Keratinocyte (primary cell): Measurements from ENCODE around the gene LFNG.

ENCODE experiments used
- CTCF ChIP-seq, 3 experiments: IDR thresholded peaks in 1 of 3; conservative IDR thresholded peaks in 1 of 3; optimal IDR thresholded peaks in 1 of 3; 2 replicates in 2 of 3; 3 replicates in 1 of 3; pipeline versions ENCODE3 to v1.5.1; 2011; ENCODE audit warnings: low read length in 3 of 3, mild to moderate bottlenecking in 3 of 3, moderate library complexity in 2 of 3, control low read depth in 1 of 3, inconsistent platforms in 1 of 3; ENCODE audit not compliant: insufficient read depth in 2 of 3; ENCODE audit errors: extremely low read depth in 1 of 3
- EZH2 ChIP-seq: IDR thresholded peaks from one replicate; pipeline ENCODE4 v1.6.1; 2012; ENCODE audit warnings: inconsistent platforms, mild to moderate bottlenecking, low read length, moderate library complexity

GRCh38 chr7:2499181-2499580 is 20.4 kb upstream of the LFNG start:
- TF ChIP-seq CTCF (optimal IDR thresholded peaks at IDR 0.05 in 1 of 3, IDR thresholded peaks at IDR 0.05 in 1 of 3, conservative IDR thresholded peaks at IDR 0.05 in 1 of 3; ENCODE audit: extremely low read depth in 1 of 3, insufficient read depth in 2 of 3, low read length in 3 of 3) (no peak), EZH2 (no peak)
